SK-N-DZ (cell line): Measurements from ENCODE around the gene RHOH.

Experiments
- DNase-seq: peaks from one replicate; pipeline ENCODE4 v3.0.0-alpha.2; 2015; ENCODE audit warnings: low spot score

Gene RHOH

DNA sequence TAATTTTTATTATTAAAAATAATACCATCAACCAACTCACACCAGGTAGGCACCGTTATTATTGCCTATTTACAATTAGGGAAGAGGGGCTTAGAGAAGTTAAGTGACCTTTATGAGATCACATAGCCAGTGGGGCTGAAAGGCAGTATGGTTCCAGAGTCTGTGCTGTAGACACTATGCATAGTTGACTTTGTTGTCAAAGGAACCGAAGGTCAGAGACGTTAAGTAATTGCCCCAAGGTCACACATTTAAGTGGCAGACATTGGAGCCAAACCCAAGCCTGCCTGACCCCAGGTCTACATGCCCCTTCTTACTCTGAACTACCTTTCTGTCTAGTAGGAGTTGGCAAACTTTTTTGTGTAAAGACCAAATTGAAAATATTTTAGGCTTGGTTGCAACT lies 36.4 kb downstream of the RHOH start:
- no peak for DNase-seq

DNA sequence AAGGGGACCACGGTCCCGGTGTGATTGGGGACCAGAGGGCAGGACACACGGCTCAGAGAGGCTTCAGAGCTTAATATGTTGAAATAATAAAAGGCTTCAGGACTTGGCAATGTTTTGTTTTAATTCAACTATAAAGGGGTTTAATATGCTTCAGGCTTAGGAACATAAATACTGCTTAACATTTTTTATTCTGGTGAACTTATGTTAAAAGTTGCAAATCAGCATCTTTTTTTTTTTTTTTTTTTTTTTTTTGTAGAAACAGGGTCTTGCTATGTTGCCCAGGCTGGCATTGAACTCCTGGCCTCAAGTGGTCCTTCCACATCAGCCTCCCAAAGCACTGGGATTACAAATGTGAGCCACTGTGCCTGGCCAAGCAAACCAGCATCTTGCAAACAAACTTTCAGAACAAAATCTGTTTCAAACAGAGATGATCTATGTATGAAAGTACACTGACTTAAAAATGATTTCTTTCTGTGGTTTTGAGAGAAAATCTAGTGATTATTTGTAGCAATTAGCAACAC lies 37.7 kb downstream of the RHOH start:
- no peak for DNase-seq

GRCh38 chr4:40238008-40238699 lies 41.3 kb downstream of the RHOH start:
- DNase-seq = no peak

DNA sequence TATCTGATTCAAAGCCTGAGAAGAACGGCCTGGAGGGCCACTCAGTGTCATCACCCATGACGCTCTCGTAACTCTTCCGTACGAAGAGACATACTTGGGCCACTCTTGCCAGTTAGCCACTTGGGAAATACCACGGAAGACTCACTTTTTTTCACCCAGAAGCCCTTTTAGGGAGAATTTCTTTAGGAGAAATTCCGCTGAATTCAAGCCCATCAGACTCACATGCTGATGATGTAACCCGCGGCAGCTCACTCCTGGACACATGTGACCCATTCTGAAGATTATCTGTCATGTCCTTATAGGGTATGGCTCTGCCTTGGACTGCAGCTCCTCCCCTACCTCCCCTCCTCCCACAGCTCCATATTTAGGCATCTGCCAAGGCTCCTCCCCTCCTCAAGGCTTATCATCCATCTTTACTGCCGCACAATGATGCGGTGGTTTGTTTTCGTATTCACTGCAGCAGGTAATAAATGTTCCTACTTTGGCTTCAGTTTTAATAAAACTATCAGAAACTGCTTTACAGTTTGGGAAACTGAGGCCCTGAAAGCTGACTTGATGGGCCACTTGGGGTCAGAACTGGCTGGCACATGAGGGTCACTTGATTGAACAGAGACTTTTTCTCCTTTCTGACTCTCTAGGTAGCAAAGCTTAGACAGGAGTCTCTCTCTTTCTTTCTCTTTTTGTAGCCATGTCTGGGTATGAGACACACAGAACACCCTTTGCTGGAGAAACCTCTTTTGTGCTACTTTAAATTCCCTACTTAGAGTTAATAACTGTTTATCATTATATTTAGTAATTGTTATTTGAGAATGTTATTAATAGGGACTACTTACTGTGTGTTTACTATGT lies 42.1 kb downstream of the RHOH start:
- DNase-seq = peak; percentile 68

DNA sequence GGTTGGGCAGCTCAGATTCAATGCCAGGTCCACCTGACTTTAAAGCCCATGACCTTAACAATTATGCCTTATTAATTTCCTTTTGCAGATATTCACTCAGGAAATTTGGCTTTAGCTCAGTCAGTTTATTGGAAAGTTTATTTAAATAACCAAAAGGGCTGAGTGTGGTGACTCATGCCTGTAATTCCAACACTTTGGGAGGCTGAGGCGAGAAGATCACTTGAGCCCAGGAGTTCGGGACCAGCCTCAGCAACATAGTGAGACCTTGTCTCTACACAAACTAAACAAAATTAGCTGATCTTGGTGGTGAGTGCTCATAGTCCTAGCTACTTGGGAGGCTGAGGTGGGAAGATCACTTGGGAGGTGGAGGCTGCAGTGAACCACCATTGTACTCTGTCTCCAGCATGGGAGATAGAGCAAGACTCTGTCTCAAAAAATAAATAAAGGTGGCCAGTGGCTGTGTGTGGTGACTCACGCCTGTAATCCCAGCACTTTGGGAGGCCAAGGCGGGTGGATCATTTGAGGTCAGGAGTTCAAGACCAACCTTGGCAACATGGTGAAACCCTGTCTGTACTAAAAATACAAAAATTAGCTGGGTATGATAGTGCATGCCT lies 43.3 kb downstream of the RHOH start:
- no peak for DNase-seq

DNA sequence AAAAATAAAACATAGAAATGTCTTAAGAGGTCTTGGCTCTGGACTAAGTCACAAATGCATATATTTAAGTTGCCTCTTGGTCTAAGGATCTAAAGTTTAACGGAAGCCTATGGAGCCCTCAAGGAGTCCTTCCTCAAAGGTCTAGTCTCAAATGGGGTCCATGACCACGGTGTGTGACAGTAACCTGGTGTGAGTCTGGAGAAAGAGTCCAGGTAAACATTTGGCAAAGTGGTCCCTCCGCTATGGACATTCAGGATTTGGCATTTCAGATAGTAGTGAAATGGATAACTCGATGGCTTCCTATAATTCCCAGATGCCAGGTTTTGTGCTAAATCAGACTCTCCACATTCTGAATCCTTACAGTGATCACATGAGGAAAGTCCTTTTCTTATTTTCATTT lies 44.2 kb downstream of the RHOH start:
- no peak for DNase-seq

DNA sequence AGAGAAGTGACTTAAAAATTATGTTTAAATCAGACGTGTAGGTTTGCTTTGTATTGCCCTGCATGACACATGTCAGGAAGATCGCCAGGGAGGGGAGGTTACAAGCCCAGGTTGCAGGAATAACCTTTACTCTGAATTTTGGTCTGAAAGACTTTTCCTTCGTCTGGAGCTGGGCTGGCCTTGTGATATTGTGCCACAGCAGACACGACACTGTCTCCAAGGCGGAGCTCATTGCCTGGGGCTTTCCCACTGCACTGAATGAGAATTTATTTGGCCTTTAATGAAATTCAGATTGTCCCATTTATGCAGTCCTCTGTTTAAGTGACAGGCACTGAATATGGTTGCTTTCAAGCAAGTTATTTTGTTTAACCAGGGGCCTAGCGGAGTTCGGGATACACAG lies 45.1 kb downstream of the RHOH start:
- DNase-seq = no peak

GRCh38 chr4:40243386-40243948 lies 46.6 kb downstream of the RHOH start:
- DNase-seq = no peak

DNA sequence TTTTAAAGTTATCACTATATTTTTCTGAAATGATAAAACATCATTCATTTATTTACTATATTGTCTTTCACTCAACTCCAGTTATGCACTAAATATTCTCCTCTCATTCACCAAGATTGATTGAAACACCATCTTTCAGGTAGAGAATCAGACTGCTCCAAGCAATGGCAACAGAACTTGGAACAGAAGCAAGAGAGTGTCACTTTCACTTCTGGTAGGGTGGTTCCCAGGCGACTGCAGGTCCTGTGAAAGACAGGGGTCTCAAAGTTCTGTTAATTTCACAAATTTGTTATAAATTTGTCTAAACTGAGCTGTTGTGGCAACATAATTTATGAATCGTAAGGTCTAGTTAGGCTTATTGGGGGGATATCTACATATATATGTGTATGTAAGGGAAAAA lies 47.8 kb downstream of the RHOH start:
- no peak for DNase-seq

- DNase-seq = no peak
Measured at GRCh38 chr4:40245550-40245949, 48.7 kb downstream of the RHOH start.

DNA sequence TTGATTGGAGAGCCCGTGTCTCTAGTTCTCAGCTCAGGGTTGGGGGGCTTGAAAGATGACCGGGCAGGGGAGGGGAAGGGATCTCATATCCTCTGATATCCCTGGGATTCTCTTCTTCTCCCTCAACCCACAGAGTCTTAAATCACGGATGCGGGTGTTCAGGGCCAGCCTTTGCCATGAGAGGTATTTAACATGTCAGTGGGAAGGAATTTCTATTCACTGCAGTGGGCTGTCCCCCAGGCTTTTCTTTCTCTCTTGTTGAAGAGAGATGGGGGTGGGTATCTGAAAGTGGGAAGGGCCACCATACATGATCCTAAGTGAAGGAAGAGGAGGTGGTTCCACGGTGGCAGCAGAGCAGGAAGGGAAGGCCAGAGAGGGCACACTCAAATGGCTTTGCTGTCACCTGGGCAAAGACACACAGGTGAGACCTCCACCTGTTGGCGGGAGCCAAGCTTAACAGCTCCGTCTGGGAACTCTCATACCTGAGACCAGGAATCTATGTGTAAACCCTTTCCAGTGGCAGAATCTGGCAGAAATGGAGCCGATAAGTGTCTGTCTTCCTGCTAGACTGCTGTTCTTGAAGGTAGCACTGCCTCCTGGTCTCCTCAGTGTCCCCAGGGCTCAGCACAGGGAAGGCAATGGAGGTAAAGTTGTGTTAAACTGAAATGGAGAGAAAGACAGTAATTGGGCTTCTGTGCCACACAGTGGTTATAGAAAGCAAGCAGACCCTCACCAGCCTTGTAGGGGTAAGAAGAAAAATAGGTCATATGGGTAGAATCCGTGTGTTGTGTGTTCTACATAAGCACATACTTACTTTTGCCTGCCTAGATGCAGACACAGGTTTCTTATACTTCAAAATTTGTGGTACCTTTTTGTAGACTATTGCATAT lies 49.4 kb downstream of the RHOH start:
- DNase-seq = no peak

- DNase-seq = no peak
Measured at GRCh38 chr4:40246938-40247337, 50.1 kb downstream of the RHOH start.

DNA sequence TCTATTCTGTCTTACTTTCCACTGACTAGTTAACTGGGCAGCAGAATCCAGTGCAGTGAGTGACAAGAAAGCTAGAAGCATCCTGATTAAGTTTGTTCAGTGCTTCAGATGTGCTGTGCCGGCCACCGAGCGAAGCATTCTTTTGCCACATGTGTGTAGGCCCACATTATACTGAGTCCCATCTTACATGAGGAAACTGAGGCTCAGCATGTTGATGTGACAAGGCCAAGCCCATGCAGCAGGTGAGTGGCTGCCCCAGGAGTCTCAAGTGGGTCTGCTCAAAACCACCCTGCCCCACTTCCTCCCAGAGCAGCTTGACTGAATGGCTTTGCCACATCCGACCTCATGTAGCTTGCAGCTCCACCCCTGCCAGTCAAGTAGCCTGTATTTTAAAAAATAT lies 50.5 kb downstream of the RHOH start:
- no peak for DNase-seq

- no peak for DNase-seq
Measured at GRCh38 chr4:40251366-40251765, 54.5 kb downstream of the RHOH start.

- DNase-seq = no peak
Measured at GRCh38 chr4:40253906-40254305, 57.1 kb downstream of the RHOH start.

DNA sequence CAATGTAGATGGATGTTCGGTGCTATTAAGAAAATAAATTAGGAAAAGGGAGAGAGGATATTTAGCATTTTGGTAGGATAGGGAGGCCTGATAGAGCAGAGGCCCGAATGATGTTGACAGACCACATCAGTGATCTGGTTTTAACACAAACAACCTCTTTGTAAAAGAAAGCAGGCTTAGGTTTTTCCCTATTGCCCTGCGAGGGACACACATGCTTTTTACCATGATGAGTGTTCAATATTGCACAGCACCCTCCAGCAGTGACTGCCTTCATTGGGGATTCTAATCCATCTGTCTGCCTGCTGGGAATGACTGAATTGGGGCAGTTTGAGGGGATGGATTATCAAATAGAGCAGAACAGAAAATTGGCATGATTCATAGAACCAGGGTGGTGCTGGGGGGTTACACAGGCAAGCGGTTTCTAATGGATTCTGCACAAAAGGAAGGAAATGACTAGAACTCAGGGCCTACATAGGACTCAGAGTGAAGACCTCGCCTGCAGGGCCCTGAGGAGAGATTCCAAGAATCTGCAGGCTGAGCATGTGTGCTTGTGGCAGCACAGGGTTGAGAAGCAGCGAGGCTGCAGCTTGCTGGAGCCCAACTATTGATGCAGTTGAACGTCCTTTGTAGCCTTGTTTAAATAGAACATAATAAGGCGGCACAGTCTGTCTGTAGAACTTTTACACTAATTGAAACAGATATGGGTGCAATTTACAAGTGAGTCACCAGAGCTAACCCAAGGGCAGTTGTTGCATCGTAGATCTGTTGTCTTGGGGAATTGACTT lies 58.0 kb downstream of the RHOH start:
- DNase-seq = no peak

- no peak for DNase-seq
Measured at GRCh38 chr4:40255393-40256281, 58.8 kb downstream of the RHOH start.

- DNase-seq = no peak
Measured at GRCh38 chr4:40256329-40256728, 59.5 kb downstream of the RHOH start.

- no peak for DNase-seq
Measured at GRCh38 chr4:40256817-40257216, 60.0 kb downstream of the RHOH start.
